Measurements from ENCODE around the gene PRTFDC1.

Gene PRTFDC1

DNA sequence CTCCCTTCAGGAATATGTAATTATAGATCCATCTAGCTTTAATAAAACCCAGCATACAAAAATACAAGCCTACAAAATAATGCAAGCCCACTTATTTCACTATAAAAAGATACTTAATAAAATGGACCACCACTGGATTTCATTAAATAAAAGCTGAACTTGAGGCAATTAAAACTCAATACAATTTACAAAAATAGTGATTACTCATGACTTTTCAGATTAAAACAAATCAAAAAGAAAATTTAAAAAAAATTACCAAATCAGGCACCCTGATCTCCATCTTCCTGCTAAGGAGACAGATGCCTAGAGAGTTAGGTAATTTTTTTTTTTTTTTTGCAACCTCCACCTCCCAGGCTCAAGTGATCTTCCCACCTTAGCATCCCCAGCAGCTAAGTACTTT is 41.8 kb downstream of the PRTFDC1 start:
- H3K27me3 ChIP-seq (replicated peaks; ENCODE audit: control insufficient read depth, insufficient read depth, low read length, poor library complexity, severe bottlenecking) = no peaks in the 10 kb centered on the region
- no peak overlapping the region for H3K4me3 ChIP-seq (ENCODE audit: insufficient read depth, low read depth, low read length, poor library complexity, severe bottlenecking)
- no peaks in the 10 kb centered on the region for H3K36me3 ChIP-seq (ENCODE audit: control insufficient read depth, insufficient read depth, low read length)
- no peak overlapping the region for H3K27ac ChIP-seq (ENCODE audit: insufficient read depth, low read length, poor library complexity, severe bottlenecking)
- no peak for DNase-seq
- H3K4me1 ChIP-seq (ENCODE audit: control insufficient read depth, insufficient read depth, low read length, poor library complexity, severe bottlenecking) = no peaks in the 10 kb centered on the region
- no peaks in the 10 kb centered on the region for H3K9me3 ChIP-seq (ENCODE audit: control insufficient read depth, low read length)

DNA sequence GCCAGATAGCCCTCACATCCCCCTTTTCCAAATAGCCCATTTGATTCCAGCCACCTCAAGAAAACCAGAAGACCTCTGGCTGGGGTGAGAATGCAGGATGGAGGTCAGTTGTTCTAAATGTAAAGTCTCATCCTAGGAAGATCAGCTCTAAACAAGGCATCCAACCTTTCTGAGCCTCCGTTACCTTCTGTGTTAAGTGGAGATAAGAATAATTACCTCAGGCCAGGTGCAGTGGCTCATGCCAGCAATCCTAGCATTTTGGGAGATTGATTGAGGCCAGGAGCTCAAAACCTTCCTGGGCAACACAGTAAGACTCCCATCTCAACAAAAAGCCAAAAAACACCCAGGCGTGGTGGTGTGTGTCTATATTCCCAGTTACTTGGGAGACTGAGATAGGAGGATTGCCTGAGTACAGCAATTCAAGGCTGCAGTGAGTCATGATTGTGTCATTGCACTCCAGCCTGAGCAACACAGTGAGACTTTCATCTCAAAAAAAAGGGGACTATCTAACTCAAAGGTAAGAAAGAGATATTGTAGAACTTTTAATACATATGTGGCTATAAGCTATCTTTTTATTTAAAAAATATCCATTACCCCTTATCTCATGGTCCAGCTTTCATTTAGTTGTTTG is 43.5 kb downstream of the PRTFDC1 start:
- Histone ChIP-seq H3K27me3 (replicated peaks; ENCODE audit: control insufficient read depth, insufficient read depth, low read length, poor library complexity, severe bottlenecking) (no peaks in the 10 kb centered on the region), H3K4me1 (ENCODE audit: control insufficient read depth, insufficient read depth, low read length, poor library complexity, severe bottlenecking) (no peaks in the 10 kb centered on the region), H3K36me3 (ENCODE audit: control insufficient read depth, insufficient read depth, low read length) (no peaks in the 10 kb centered on the region), H3K27ac (ENCODE audit: insufficient read depth, low read length, poor library complexity, severe bottlenecking) (no peak overlapping the region), H3K9me3 (ENCODE audit: control insufficient read depth, low read length) (no peaks in the 10 kb centered on the region), H3K4me3 (ENCODE audit: insufficient read depth, low read depth, low read length, poor library complexity, severe bottlenecking) (no peak overlapping the region)
- DNase-seq = no peak

GRCh38 chr10:24907956-24908355 is 44.5 kb downstream of the PRTFDC1 start:
- no peaks in the 10 kb centered on the region for H3K36me3 ChIP-seq (ENCODE audit: control insufficient read depth, insufficient read depth, low read length)
- DNase-seq = no peak
- no peaks in the 10 kb centered on the region for H3K27me3 ChIP-seq (replicated peaks; ENCODE audit: control insufficient read depth, insufficient read depth, low read length, poor library complexity, severe bottlenecking)
- no peaks in the 10 kb centered on the region for H3K9me3 ChIP-seq (ENCODE audit: control insufficient read depth, low read length)
- H3K4me3 ChIP-seq (ENCODE audit: insufficient read depth, low read depth, low read length, poor library complexity, severe bottlenecking) = no peak overlapping the region
- H3K4me1 ChIP-seq (ENCODE audit: control insufficient read depth, insufficient read depth, low read length, poor library complexity, severe bottlenecking) = no peaks in the 10 kb centered on the region
- H3K27ac ChIP-seq (ENCODE audit: insufficient read depth, low read length, poor library complexity, severe bottlenecking) = no peak overlapping the region

DNA sequence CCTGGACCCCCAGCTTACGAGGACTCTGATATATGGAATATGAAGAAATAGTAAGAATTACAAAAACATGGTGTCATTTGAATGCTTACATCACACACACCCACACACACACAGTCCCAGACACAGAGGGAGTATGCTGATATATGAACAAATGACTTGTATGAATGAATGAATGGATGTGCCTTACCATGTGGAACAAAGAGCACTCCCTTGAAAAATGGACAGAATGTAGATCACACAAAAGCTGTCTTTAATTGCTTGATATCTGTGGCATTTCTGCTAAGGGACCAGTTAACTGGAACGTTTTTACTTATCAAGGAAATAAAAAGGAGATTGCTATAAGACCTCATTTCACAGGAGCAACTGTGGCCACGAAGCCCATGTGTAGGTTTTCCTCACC is 46.0 kb downstream of the PRTFDC1 start:
- no peak for DNase-seq
- peaks cover 6% of the 10 kb centered on the region for H3K4me1 ChIP-seq (ENCODE audit: control insufficient read depth, insufficient read depth, low read length, poor library complexity, severe bottlenecking)
- no peak overlapping the region for H3K4me3 ChIP-seq (ENCODE audit: insufficient read depth, low read depth, low read length, poor library complexity, severe bottlenecking)
- no peaks in the 10 kb centered on the region for H3K27me3 ChIP-seq (replicated peaks; ENCODE audit: control insufficient read depth, insufficient read depth, low read length, poor library complexity, severe bottlenecking)
- H3K36me3 ChIP-seq (ENCODE audit: control insufficient read depth, insufficient read depth, low read length) = no peaks in the 10 kb centered on the region
- no peak overlapping the region for H3K27ac ChIP-seq (ENCODE audit: insufficient read depth, low read length, poor library complexity, severe bottlenecking)
- H3K9me3 ChIP-seq (ENCODE audit: control insufficient read depth, low read length) = no peaks in the 10 kb centered on the region

DNA sequence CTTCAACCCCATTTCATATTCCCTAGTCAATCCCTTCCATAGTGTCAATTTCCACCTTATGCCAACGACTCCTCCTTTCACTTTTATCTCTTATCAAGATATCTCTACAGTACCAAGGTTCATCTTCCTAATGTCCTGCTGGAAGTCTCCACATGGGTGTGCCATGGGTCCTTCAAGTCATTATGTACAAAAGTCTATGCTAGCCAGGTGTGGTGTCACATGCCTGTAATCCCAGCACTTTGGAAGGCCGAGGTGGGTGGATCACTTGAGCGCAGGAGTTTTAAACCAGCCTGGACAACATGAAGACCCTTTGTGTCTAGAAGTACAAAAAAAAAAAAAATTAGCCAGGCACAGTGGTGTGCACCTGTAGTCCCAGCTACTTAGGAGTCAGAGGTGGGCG is 47.6 kb downstream of the PRTFDC1 start:
- peaks cover 6% of the 10 kb centered on the region for H3K4me1 ChIP-seq (ENCODE audit: control insufficient read depth, insufficient read depth, low read length, poor library complexity, severe bottlenecking)
- DNase-seq = no peak
- no peaks in the 10 kb centered on the region for H3K9me3 ChIP-seq (ENCODE audit: control insufficient read depth, low read length)
- no peaks in the 10 kb centered on the region for H3K27me3 ChIP-seq (replicated peaks; ENCODE audit: control insufficient read depth, insufficient read depth, low read length, poor library complexity, severe bottlenecking)
- H3K36me3 ChIP-seq (ENCODE audit: control insufficient read depth, insufficient read depth, low read length) = no peaks in the 10 kb centered on the region
- H3K27ac ChIP-seq (ENCODE audit: insufficient read depth, low read length, poor library complexity, severe bottlenecking) = no peak overlapping the region
- no peak overlapping the region for H3K4me3 ChIP-seq (ENCODE audit: insufficient read depth, low read depth, low read length, poor library complexity, severe bottlenecking)

DNA sequence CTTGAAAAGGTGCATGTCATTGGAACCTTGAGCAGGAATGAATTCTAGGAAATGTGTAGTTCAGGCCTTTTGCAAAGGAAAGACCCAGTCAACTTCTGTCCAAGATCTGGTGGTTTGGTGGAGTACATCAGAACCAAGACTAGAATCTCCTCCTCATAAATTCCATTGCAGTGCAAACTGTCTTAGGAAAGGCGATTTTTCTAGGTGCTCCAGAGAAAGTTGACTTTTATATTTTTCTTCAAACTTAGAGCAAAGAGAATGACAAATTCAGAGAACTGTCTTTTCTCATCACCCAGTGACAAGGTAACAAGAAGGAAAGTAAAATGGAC is 50.0 kb downstream of the PRTFDC1 start:
- H3K36me3 ChIP-seq (ENCODE audit: control insufficient read depth, insufficient read depth, low read length) = no peaks in the 10 kb centered on the region
- no peaks in the 10 kb centered on the region for H3K9me3 ChIP-seq (ENCODE audit: control insufficient read depth, low read length)
- no peak overlapping the region for H3K4me3 ChIP-seq (ENCODE audit: insufficient read depth, low read depth, low read length, poor library complexity, severe bottlenecking)
- DNase-seq = no peak
- peaks cover 11% of the 10 kb centered on the region for H3K4me1 ChIP-seq (ENCODE audit: control insufficient read depth, insufficient read depth, low read length, poor library complexity, severe bottlenecking)
- H3K27ac ChIP-seq (ENCODE audit: insufficient read depth, low read length, poor library complexity, severe bottlenecking) = no peak overlapping the region
- no peaks in the 10 kb centered on the region for H3K27me3 ChIP-seq (replicated peaks; ENCODE audit: control insufficient read depth, insufficient read depth, low read length, poor library complexity, severe bottlenecking)

GRCh38 chr10:24901686-24902399 is 50.6 kb downstream of the PRTFDC1 start:
- no peaks in the 10 kb centered on the region for H3K9me3 ChIP-seq (ENCODE audit: control insufficient read depth, low read length)
- H3K27ac ChIP-seq (ENCODE audit: insufficient read depth, low read length, poor library complexity, severe bottlenecking) = no peak overlapping the region
- H3K4me3 ChIP-seq (ENCODE audit: insufficient read depth, low read depth, low read length, poor library complexity, severe bottlenecking) = no peak overlapping the region
- peaks cover 16% of the 10 kb centered on the region for H3K4me1 ChIP-seq (ENCODE audit: control insufficient read depth, insufficient read depth, low read length, poor library complexity, severe bottlenecking)
- no peaks in the 10 kb centered on the region for H3K36me3 ChIP-seq (ENCODE audit: control insufficient read depth, insufficient read depth, low read length)
- DNase-seq = no peak
- no peaks in the 10 kb centered on the region for H3K27me3 ChIP-seq (replicated peaks; ENCODE audit: control insufficient read depth, insufficient read depth, low read length, poor library complexity, severe bottlenecking)

DNA sequence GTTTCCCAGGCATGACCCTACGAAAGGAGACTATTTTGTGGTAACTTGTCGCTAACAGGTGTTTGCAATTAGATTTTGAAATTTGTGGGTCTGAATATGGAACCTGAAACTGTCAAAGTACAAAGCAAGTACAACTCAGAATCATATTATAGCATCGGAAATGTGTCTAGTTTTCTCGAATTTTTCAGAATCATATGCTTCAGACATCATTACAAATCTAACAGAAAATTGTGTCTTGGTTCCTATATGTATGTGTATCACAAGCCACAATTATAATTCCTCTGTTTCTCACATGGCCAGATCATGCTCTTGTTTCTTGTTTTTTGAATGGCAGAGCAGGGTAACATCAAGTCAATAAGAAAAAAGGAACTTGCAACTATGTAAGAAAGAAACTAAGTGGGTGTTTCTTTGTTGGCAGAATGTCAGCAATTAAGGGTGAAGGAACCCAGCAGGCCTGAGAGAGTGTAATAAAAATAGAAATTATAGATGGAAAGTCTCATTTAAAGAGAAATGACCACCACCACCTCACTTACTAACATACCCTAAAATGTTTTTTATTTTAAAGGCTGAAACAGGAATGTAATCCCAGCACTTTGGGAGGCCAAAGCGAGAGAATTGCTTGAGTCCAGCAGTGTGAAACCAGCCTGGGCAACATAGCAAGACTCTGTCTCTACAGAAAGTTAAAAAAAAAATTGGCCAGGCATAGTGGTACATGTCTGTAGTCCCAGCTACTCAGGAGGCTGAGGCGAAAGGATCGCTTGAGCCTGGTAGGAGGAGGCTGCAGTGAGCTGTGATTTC is 51.3 kb downstream of the PRTFDC1 start:
- no peaks in the 10 kb centered on the region for H3K9me3 ChIP-seq (ENCODE audit: control insufficient read depth, low read length)
- no peaks in the 10 kb centered on the region for H3K27me3 ChIP-seq (replicated peaks; ENCODE audit: control insufficient read depth, insufficient read depth, low read length, poor library complexity, severe bottlenecking)
- H3K4me3 ChIP-seq (ENCODE audit: insufficient read depth, low read depth, low read length, poor library complexity, severe bottlenecking) = no peak overlapping the region
- no peak overlapping the region for H3K27ac ChIP-seq (ENCODE audit: insufficient read depth, low read length, poor library complexity, severe bottlenecking)
- H3K4me1 ChIP-seq (ENCODE audit: control insufficient read depth, insufficient read depth, low read length, poor library complexity, severe bottlenecking) = peaks cover 20% of the 10 kb centered on the region
- H3K36me3 ChIP-seq (ENCODE audit: control insufficient read depth, insufficient read depth, low read length) = no peaks in the 10 kb centered on the region
- DNase-seq = no peak

DNA sequence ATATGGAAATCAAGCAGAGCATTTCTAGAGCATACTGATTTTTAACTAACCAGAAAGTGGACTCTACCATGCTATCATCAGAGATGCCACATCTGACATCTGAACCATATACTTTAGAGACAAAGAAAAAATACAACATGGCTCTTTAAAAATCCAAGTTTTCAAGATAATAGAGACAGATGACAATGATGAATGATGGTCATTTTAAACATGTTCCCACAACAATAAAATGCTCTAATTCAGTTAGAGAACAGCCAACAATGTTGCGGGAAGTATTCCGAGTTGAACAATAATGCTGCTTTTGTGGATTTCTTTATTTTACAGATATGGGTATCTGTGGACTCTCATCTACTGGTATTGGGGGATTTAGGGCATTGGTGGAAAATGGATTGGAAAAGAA is 52.8 kb downstream of the PRTFDC1 start:
- Histone ChIP-seq H3K9me3 (ENCODE audit: control insufficient read depth, low read length) (no peaks in the 10 kb centered on the region), H3K27me3 (replicated peaks; ENCODE audit: control insufficient read depth, insufficient read depth, low read length, poor library complexity, severe bottlenecking) (no peaks in the 10 kb centered on the region), H3K27ac (ENCODE audit: insufficient read depth, low read length, poor library complexity, severe bottlenecking) (no peak overlapping the region), H3K36me3 (ENCODE audit: control insufficient read depth, insufficient read depth, low read length) (no peaks in the 10 kb centered on the region), H3K4me1 (ENCODE audit: control insufficient read depth, insufficient read depth, low read length, poor library complexity, severe bottlenecking) (peaks cover 25% of the 10 kb centered on the region), H3K4me3 (ENCODE audit: insufficient read depth, low read depth, low read length, poor library complexity, severe bottlenecking) (no peak overlapping the region)
- DNase-seq = no peak

DNA sequence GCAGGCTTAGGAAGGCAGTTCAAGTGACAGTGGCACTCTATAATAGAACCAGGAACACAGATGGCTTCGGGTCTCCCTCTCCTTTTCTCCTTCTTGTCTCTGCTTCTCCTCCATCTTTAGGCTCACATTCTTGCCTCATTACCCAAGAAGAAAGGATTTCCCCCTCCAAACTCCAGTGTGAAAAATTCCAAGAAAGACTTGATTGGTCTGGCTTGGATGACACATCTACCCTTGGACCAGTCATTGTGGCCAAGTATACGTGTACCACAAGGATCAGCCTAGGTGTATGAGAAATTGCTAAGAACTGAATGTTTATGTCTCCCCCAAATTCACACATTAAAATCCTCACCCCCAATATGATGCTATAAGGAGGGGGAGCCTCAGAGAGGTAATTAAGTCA is 53.9 kb downstream of the PRTFDC1 start:
- Histone ChIP-seq H3K27ac (ENCODE audit: insufficient read depth, low read length, poor library complexity, severe bottlenecking) (no peak overlapping the region), H3K4me3 (ENCODE audit: insufficient read depth, low read depth, low read length, poor library complexity, severe bottlenecking) (no peak overlapping the region), H3K27me3 (replicated peaks; ENCODE audit: control insufficient read depth, insufficient read depth, low read length, poor library complexity, severe bottlenecking) (no peaks in the 10 kb centered on the region), H3K9me3 (ENCODE audit: control insufficient read depth, low read length) (no peaks in the 10 kb centered on the region), H3K4me1 (ENCODE audit: control insufficient read depth, insufficient read depth, low read length, poor library complexity, severe bottlenecking) (peaks cover 29% of the 10 kb centered on the region), H3K36me3 (ENCODE audit: control insufficient read depth, insufficient read depth, low read length) (no peaks in the 10 kb centered on the region)
- no peak for DNase-seq

Data from effector memory CD4-positive, alpha-beta T cell (primary cell).